ENCODE results near the gene MRTO4. TPM values are rescaled to one million over a fixed set of nuclear protein-coding genes. Genes with fewer than 3 reads are reported as not detected.
"Not testable (repeated sequence)": the region's sequence is repeated elsewhere in the genome, so short reads cannot be mapped to it uniquely, and the experiment has no call there.

MRTO4 gene
- 10 to 100 TPM; 28.0 to 31.4 (median 30.3) TPM for polyA plus RNA-seq (ENCODE audit: insufficient read length in 4 of 4)

DNA sequence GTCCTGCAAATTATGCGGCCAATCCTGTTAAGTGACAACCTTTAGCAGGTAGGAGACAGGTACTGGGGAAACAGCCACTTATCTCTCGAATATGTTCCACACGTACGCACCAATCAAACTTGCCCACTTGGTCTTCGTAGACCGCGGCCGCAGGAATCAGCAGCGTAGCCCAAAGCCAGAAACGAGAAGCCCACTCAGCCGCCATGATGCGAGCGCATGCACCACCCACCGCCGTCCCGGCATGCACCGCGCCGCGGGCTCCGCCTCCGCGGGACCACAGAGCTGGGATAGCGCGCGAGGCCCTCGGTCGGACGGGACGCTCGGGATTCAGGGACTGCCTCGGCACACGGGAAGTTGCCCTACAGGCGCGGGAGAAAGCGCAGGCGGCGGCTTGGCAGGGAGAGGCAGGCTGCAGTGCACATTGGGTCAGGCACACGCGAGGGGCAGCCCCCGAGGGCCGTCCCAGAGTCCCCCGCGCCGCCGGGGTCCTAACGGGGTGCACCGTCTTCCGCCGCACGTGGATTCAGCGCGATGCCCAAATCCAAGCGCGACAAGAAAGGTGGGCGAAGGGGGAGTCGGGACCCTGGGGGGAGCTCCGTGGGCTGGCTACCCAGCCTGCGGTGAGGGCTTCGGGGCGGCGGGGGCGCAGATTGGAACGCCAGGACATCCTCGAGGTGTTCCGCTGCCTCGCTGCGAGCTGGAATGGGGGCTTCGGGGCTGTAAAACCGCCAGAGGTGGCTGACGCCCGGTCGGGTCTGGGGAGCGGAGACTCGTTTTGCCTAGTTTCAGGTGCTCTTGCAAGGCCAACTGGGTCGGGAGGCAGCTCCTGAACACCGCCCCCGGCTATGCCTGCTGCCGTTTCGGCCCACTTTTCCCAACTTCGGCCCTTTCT lies at the start of gene MRTO4, which contains the start of gene EMC1:
Gene MRTO4 (plus strand): TSS at position 501 of the 892 bp plus-strand sequence. CDS start 31 bp downstream, at position 532.
Gene EMC1 (minus strand): TSS at position 220 of the 892 bp plus-strand sequence. CDS start 15 bp downstream, at position 205.
- DNase-seq (ENCODE audit: low read depth in 4 of 4, low spot score in 2 of 4): peak; percentile 64 to 83 (median 82)

DNA sequence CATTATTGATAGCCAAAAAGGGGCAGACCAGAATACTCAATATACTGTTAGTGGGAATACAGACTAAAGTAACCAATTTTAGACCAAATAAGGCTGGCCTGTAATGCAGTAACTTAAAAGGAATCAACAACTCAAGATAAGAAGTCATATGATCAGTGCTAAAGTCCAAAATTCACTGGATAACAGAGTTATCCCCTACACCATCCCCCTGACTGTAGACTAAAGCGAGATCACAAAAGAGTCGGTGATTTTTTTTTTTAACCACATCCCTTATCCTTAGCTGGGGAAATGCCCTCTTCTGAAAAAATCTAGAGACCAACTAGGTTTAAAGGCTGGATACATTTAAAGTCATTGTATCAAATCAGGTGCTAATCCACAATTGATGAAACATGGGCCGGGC lies 49.2 kb upstream of the MRTO4 start:
- DNase-seq (ENCODE audit: low read depth in 4 of 4, low spot score in 2 of 4): no peak

DNA sequence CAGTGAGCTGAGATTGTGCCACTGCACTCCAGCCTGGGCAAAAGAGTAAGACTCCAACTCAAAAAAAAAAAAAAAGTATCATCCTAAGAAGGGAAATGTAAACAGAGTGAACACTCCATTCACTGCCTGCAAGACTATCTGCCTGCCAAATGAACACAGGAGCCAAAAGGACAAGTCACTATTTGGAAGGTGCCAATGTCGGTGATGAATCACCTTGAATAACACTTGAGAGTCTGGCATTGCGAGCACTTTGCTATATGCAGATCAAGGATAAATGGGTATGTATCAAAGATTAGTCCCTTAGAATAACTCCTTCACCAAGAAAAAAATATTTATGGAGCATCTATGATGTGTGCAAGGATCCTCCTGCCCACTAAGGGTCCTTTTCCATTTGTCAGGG lies 48.2 kb upstream of the MRTO4 start:
- DNase-seq (ENCODE audit: low read depth in 4 of 4, low spot score in 2 of 4): no peak

DNA sequence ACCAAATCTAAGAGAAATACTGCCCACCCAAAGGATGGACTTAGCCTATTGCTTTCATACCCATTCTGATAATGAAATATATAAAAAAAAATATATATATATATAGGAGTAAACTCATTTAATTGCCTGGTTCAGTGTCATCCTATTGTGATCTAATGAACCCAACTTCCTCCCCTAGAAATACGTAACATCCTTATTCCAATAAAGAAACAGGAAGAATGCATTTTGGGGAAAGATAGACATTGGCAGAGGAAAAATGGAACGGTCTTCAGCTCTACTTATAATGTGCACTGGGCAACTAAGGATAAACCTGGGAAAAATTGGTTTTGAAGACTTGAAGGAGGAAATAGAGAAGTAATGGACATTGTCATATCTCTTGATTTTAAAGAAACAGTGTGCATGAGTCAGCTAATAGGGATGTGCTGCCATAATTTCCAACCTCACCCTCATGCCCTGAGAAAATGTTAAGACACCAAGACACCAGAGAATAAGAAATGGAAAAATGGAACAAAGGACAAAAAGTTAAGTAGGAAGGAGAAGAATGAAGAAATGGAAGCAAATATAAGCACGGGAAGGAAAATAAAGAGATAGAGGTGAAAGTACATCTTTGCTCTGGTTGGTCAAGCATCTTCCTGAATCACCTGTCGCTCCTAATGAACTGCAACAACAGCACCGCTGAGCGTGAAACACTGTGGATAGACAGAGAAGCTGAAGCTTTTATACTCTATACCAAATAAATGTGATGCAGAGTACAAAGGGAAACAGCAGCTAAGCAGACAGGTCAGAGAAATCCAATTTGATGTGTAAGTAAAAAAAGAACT lies 46.9 kb upstream of the MRTO4 start:
- DNase-seq (ENCODE audit: low read depth in 4 of 4, low spot score in 2 of 4): no peak

DNA sequence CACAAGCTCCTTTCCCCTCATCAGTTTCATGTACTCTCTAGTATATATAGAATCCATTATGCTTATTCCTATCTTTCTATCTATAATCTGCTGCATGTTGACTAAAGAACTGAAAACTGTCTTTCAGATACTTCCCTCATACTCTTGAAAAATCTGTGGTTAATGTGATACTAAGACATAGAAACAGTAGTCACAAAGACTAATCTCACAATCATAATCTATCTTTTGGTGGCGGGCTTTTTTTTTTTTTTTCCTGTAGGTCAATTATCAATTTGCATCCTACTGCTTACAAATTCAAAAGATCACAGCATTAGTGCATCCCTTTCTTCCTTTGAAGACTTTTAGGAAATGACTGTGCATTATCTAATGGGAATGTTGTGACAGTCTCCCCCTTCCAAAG lies 46.2 kb upstream of the MRTO4 start:
- DNase-seq (ENCODE audit: low read depth in 4 of 4, low spot score in 2 of 4): no peak

DNA sequence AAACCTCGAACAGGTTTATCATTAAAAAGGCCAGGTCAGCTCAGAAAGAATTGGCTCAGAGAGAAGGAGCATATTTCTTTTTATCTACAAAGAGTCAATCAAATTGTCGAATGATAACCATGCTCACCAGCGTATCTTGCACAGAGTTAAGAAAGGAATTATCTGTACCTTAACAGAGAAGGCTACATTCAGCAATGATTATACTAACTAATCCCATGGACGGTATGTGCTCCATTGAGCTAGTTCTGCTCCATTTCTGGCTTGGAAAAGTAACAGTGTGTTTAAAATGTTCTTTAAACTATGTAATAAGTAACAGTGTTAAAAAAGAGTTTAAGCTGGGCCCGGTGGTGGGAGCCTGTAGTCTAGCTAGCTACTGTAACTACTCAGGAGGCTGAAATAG lies 45.8 kb upstream of the MRTO4 start:
- no peak for DNase-seq (ENCODE audit: low read depth in 4 of 4, low spot score in 2 of 4)

DNA sequence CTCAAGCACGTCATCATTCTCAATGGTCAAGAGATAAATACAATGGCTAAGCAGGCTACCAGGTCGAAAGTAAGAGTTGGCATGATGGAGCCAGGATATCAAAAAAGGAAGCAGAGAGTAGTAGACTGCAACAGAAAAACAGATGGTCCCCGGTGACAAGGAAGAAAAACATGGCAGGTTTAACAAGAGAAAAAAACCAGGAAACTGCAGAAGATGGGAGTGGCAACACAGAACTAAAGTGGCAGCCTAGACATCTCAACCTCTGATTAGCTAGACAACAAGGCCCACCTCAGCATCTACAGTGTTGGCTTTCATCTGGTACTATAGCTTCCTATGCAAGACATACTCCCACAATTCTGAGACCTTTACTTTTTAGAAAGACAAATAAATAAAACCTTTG lies 44.7 kb upstream of the MRTO4 start:
- no peak for DNase-seq (ENCODE audit: low read depth in 4 of 4, low spot score in 2 of 4)

DNA sequence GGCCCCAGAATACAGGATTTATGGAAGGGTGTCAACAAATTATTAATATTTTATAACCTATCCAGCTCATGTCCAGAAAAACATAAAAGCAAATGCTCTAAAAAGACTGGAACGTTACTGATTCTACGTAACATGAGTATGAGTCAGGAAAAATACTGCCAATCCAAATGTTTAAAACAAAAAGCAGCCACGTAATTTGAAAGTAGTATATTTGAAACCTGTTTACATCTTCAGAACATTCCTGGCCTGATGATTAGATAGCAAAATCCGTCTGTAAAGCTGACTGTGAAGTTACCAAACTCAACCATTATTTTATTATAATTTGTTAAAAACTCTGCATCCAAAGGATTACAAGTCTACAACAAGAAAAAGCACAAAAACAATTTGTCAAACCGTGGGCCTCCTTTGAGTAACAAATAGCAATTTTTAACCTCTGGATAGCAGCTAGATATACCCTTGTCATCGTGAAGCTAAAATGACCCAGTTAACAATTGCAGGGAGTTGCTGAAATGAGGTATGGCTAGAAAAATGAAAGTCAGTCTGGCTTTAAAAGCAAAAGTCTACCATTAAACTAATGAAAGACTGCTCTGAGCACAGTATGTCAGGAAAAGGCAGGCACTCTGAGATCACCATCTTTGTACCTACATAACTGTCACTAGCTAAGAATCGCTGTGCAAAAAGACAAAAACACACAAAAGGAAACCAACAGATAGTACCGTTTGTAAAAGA lies 42.7 kb upstream of the MRTO4 start:
- DNase-seq (ENCODE audit: low read depth in 4 of 4, low spot score in 2 of 4): peak in 1 of 4 donors; percentile 14

DNA sequence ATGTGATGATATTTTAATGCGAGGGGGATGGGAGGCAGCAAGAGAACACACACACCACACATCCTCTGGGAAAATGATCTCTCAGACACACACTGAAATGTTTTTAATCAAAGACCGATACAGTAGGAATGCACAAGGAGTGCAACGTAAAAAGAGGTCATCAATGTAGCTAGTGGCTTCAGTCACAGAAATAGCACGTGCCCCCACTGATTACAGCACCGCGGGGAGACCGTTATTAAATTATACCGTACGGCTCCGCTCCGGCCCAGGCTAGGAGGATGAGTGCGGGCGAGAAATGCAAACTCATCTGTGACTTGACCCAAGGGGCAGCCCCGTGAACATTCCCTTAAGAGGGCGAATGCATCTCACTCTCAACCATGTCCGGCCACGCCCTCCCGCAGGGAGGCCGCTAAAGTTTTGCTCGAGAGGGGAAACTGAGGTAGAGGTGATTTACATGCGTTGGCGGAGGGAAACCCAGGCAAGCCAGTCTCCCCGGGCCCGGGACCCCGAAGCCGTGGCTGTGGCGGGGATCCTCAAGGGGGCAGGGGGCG lies 42.1 kb upstream of the MRTO4 start:
- no peak for DNase-seq (ENCODE audit: low read depth in 4 of 4, low spot score in 2 of 4)

DNA sequence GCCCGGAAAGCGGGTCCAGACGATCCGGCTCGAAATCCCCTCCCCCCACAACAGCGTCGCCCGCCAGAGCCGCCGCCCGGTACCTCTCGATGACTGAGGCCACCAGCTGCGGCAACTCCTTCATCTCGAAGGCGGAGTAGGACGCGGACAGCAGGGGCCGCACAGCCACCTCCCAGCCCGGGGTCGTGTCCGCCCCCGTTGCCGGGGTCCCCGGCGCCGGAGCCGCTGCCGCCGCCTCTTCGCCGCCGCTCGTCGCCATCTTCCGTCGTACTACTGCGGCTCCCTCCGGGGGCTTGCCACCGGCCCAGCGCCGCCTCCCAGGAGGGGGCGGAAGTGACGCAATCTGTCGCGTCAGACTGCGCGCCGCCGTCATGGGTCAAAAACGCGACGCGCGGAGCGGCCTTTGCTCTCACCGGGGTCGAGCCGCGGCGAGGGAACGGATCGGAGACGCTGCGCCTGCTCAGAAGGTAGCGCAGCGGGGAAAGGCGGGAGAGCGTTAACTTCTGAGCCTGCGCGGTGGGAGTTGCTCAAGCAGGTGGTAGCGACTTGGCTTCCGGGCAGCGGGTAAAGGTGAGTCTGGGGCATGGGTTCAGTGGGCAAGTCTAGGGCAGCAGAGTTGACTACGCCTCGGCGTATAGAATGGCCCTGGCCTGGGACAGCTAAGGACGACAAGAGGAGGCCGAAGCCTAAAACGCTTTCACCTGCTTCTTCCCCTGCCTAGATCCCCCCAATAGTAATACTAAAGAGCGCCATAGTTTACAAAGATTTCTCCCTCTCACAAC lies 41.4 kb upstream of the MRTO4 start, which contains the start of gene UBR4:
Gene UBR4 (minus strand): TSS at position 277 of the 782 bp plus-strand sequence. CDS start 18 bp downstream, at position 259.
- peak; percentile 79 to 90 (median 89) for DNase-seq (ENCODE audit: low read depth in 4 of 4, low spot score in 2 of 4)

DNA sequence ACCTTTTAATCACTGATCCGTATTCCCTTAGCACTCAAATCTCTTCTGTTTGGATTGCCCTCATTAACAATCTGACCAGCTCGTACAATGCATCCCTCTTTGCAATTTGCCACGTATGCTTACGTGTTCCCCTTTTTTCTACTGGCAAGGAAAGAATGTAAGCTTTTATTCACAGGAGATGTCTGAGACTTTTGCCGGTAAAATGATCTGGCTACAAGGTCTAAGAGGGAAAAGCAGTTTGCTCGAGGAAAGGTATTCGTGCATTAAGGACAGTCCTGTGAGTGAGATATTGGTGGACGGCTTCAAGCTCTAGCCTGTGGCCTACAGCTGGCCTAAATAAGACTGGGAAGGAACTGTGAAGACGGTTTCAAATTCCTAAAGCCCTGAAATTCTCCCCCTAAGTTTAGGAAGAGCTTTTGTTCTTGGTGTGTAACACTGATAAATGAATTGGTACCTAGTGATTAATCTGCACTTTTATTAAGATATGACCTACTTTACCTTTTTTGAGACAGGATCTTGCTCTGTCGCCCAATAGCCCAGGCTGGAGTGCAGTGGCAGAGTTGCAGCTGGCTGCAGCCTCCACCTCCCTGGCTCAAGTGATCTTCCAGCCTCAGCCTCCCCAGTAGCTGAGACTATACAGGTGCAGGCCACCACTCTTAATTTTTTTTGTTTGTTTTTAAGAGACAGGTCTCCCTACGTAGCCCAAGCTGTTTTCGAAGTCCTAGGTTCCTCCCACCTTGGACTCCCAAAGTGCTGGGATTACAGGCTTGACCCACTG lies 40.6 kb upstream of the MRTO4 start:
- no peak for DNase-seq (ENCODE audit: low read depth in 4 of 4, low spot score in 2 of 4)

DNA sequence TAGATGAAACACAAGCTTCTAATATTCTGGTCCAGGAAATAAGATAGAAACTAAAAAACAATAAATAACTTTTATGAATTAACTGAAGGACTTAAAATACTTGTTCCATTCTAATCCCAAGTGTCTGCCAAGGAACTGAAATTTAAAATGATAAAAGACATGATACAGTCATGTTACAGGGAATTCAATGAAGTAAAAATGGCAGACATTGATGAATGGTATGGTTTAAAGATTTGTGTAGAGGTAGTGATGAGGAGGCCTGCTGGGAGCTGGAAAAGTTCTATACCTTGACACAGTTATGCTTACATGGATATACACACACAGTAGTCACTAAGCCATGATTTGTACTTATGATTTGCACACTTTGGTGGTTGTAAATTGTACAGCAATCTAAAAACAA lies 39.4 kb upstream of the MRTO4 start:
- no peak for DNase-seq (ENCODE audit: low read depth in 4 of 4, low spot score in 2 of 4)

DNA sequence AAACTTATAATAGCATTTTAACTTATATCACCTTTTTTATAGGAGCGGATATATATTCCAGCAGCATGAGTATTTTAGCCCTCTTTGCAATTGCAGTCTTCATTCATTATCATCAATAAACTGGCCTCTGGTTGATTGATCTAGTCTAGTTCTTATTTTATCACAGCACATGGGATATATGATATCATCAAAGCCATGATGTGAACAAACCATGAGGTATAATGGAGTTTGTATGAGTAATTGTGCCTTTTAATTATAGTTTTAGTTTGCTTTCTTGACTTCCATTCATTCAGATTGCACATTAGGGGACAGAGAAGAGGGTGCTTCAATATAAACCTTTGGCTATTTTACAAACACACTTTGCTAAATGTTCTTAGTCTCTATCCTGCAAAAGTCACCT lies 38.0 kb upstream of the MRTO4 start:
- DNase-seq (ENCODE audit: low read depth in 4 of 4, low spot score in 2 of 4): no peak

DNA sequence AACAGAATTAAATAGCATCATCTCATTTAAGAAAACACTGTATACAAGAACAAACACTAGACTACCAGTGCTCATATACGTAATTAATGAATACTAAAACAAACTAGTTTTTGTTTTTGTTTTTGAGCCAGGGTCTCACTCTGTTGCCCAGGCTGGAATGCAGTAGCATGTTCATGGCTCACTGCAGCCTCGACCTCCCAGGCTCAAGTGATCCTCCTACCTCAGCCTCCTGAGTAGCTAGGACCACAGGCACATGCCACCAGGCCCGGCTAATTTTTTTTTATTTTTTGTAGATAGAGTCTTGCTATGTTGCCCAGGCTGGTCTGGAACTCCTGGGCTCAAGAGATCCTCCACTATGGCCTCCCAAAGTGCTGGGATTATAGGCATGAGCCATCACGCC lies 35.0 kb upstream of the MRTO4 start:
- DNase-seq (ENCODE audit: low read depth in 4 of 4, low spot score in 2 of 4): not testable (repeated sequence)

DNA sequence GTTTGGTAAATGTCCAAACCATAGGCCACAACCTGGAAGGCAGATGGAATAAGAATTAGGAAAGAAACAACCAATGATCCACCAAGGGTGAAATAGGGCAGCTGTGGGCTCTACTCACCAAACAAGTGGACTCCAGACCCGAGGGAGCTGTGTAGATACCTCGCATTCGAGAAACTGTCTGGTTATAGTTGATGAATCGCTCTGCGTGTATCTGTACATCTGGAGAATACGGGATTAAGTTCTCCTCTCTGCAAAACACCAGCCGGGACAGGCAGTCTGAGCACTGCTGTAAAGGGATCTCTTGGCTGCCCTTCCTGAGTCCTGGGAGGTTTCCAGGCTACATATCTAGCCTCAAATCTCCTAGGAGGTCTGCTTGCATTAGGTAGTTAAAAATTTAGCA lies 32.2 kb upstream of the MRTO4 start:
- DNase-seq (ENCODE audit: low read depth in 4 of 4, low spot score in 2 of 4): no peak

DNA sequence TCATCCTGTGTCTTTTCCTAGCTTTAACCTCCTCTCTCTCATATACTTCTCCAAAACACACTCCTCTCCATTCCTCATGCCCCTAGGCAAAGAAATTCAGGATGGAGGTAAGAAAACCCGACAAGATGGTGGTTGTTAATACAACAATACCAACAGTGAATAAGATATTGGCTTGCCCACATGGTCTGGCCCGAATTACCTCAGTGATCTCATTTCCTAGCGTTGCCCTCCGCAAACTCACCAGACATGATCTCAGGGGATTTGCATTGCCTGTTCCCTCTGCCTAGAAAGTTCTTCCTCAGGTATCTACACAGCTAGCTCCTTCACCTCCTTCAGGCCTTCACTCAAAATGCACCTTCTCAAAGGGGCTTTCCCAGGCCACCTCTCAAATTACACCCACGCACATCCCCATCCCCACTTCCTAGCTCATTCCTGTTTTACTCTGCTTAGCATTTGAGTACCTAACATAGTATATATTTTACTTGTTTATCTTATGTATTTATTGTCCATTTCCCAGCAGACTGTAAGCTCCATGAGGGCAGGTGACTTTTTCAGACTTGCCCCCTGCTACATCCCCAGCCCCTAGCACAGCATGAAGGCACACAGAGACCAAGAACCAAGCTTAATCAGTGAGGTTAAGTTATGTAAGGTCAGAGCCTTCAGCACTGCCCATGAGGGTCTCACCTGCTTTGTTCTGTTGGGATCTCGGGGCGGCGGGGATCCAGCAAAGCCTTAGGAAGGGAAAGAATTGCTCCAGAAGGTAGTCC lies 31.3 kb upstream of the MRTO4 start:
- DNase-seq (ENCODE audit: low read depth in 4 of 4, low spot score in 2 of 4): no peak

DNA sequence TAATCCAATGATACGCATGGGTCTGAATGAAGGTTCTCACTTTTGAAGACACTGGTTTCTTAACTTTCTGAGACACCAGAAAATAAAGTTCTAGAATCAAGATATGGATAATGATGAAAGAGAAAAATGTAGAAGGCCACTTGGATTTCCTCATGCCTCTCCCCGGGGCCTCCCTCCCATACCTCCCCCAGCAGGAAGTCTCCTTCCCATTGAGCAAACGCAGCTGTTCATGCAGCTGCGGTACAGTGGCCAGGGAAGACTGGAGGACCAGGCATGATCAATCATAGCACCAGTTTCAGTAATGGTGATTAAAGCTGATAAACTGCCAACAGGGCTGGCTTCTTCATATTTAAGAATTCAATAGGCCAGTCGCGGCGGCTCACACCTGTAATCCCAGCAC lies 30.6 kb upstream of the MRTO4 start:
- peak in 2 of 4 donors; percentile 11 to 32 for DNase-seq (ENCODE audit: low read depth in 4 of 4, low spot score in 2 of 4)

DNA sequence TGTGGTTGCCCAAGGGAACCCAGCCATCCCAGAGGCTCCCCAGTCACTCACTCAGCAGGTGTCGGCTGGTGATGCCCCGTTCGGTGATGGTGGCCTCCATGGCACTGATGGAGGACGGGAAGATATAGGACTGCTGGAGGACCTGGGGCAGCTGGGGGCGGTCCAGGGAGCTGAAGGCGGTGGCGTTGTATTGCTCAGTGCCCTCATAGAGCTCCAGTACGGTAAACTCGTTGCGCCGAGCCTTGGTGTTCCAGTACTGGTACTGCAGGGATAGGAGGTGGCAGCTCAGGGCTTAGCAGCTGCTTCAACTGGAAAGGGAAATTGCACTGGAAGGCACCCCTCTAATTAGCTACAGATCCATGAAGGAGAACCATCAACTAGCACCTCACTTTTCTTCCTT lies 29.0 kb upstream of the MRTO4 start:
- no peak for DNase-seq (ENCODE audit: low read depth in 4 of 4, low spot score in 2 of 4)
